H9 (cell line): ENCODE results near the gene ATXN1L. TPM values are rescaled to one million over a fixed set of nuclear protein-coding genes. Genes with fewer than 3 reads are reported as not detected.

Experiments
- DNase-seq: peaks from one replicate; pipeline ENCODE4 v3.0.0-alpha.2; 2017
- H2AFZ ChIP-seq: one replicate; pipeline ENCODE4 v1.6.1; 2013; ENCODE audit warnings: mild to moderate bottlenecking, low read length, control low read depth, moderate library complexity
- H2AK5ac ChIP-seq: 2 replicates; pipeline ENCODE4 v1.6.1; 2013; ENCODE audit warnings: low read length, control low read depth, mixed read lengths; ENCODE audit not compliant: insufficient read length
- H2BK120ac ChIP-seq: one replicate; pipeline ENCODE4 v1.6.1; 2013; ENCODE audit warnings: low read depth, mild to moderate bottlenecking, low read length, control low read depth, inconsistent platforms; ENCODE audit not compliant: poor library complexity, severe bottlenecking
- H2BK12ac ChIP-seq: 2 replicates; pipeline ENCODE4 v1.6.1; 2013; ENCODE audit warnings: low read length, control low read depth, mixed read lengths, low read depth; ENCODE audit not compliant: insufficient read length
- H2BK15ac ChIP-seq: 2 replicates; pipeline ENCODE4 v1.6.1; 2013; ENCODE audit warnings: low read depth, low read length, control low read depth
- H2BK20ac ChIP-seq: one replicate; pipeline ENCODE4 v1.6.1; 2013; ENCODE audit warnings: low read depth, mild to moderate bottlenecking, low read length, control low read depth, inconsistent platforms; ENCODE audit not compliant: poor library complexity, severe bottlenecking
- H2BK5ac ChIP-seq: 2 replicates; pipeline ENCODE4 v1.6.1; 2013; ENCODE audit warnings: low read length, control low read depth, mixed read lengths; ENCODE audit not compliant: insufficient read length
- H3K14ac ChIP-seq: 2 replicates; pipeline ENCODE4 v1.6.1; 2013; ENCODE audit warnings: low read length, control low read depth; ENCODE audit not compliant: insufficient read depth
- H3K18ac ChIP-seq: 2 replicates; pipeline ENCODE4 v1.6.1; 2013; ENCODE audit warnings: low read depth, mild to moderate bottlenecking, mixed read lengths, low read length, control low read depth; ENCODE audit not compliant: insufficient read length
- H3K23ac ChIP-seq: 2 replicates; pipeline ENCODE4 v1.6.1; 2013; ENCODE audit warnings: low read length, control low read depth, mixed read lengths, low read depth; ENCODE audit not compliant: insufficient read length
- H3K23me2 ChIP-seq: 2 replicates; pipeline ENCODE4 v1.6.1; 2013; ENCODE audit warnings: low read depth, mild to moderate bottlenecking, mixed read lengths, low read length, control low read depth; ENCODE audit not compliant: insufficient read length, poor library complexity, severe bottlenecking
- H3K27ac ChIP-seq: 2 replicates; pipeline ENCODE4 v1.5.1; 2013; ENCODE audit warnings: low read length, control low read depth, mixed read lengths, low read depth; ENCODE audit not compliant: insufficient read length
- H3K27me3 ChIP-seq: 2 replicates; pipeline ENCODE4 v1.6.1; 2013; ENCODE audit warnings: low read length, control low read depth, inconsistent platforms; ENCODE audit not compliant: insufficient read depth
- H3K4ac ChIP-seq: 2 replicates; pipeline ENCODE4 v1.6.1; 2013; ENCODE audit warnings: low read depth, mild to moderate bottlenecking, control low read depth, inconsistent platforms, low read length, moderate library complexity
- H3K4me1 ChIP-seq: 2 replicates; pipeline ENCODE4 v1.6.1; 2013; ENCODE audit warnings: low read length, control low read depth, inconsistent platforms; ENCODE audit not compliant: insufficient read depth
- H3K4me2 ChIP-seq: 2 replicates; pipeline ENCODE4 v1.6.1; 2013; ENCODE audit warnings: low read length, control low read depth, mixed read lengths; ENCODE audit not compliant: insufficient read length, insufficient read depth
- H3K56ac ChIP-seq: 2 replicates; pipeline ENCODE4 v1.6.1; 2013; ENCODE audit warnings: low read depth, mild to moderate bottlenecking, mixed read lengths, low read length, control low read depth; ENCODE audit not compliant: insufficient read length
- H3K79me1 ChIP-seq: 2 replicates; pipeline ENCODE4 v1.6.1; 2013; ENCODE audit warnings: low read depth, mild to moderate bottlenecking, moderate library complexity, low read length, control low read depth, inconsistent platforms; ENCODE audit not compliant: insufficient read depth, poor library complexity, severe bottlenecking
- H3K79me2 ChIP-seq: 2 replicates; pipeline ENCODE4 v1.6.1; 2013; ENCODE audit warnings: low read length, control low read depth, inconsistent platforms; ENCODE audit not compliant: insufficient read depth
- H3K9ac ChIP-seq: 2 replicates; pipeline ENCODE4 v1.6.1; 2013; ENCODE audit warnings: low read length, control low read depth, mixed read lengths; ENCODE audit not compliant: insufficient read length; ENCODE audit errors: extremely low read depth
- H3K9me3 ChIP-seq: one replicate; pipeline ENCODE4 v1.6.1; 2013; ENCODE audit warnings: low read depth, low read length, inconsistent platforms; ENCODE audit not compliant: control insufficient read depth
- H3T11ph ChIP-seq: one replicate; pipeline ENCODE4 v1.6.1; 2013; ENCODE audit warnings: mild to moderate bottlenecking, low read length, control low read depth, inconsistent platforms
- H4K20me1 ChIP-seq: one replicate; pipeline ENCODE4 v1.6.1; 2013; ENCODE audit not compliant: control insufficient read depth, insufficient read length, insufficient read depth
- H4K5ac ChIP-seq: 2 replicates; pipeline ENCODE4 v1.6.1; 2013; ENCODE audit warnings: low read depth, mild to moderate bottlenecking, mixed read lengths, low read length, control low read depth; ENCODE audit not compliant: insufficient read length
- H4K8ac ChIP-seq: replicated peaks from 2 replicates; pipeline ENCODE4 v1.6.1; 2013; ENCODE audit warnings: low read length, control low read depth, mixed read lengths, low read depth; ENCODE audit not compliant: insufficient read length
- H4K91ac ChIP-seq: 2 replicates; pipeline ENCODE4 v1.6.1; 2013; ENCODE audit warnings: low read depth, mild to moderate bottlenecking, moderate library complexity, mixed read lengths, low read length, control low read depth; ENCODE audit not compliant: insufficient read length
- H3K27ac Mint-ChIP-seq, 3 experiments: 2 replicates in 2 of 3; 3 replicates in 1 of 3; pipeline ENCODE4 v1.8.0; 2020 to 2021; ENCODE audit warnings: mixed read lengths in 3 of 3, mild to moderate bottlenecking in 1 of 3, moderate library complexity in 1 of 3
- H3K27me3 Mint-ChIP-seq: 2 replicates; pipeline ENCODE4 v1.8.0; 2021; ENCODE audit warnings: low read depth, mild to moderate bottlenecking, moderate library complexity, mixed read lengths
- H3K36me3 Mint-ChIP-seq, 3 experiments: 2 replicates in 2 of 3; 3 replicates in 1 of 3; pipeline ENCODE4 v1.8.0; 2020 to 2021; ENCODE audit warnings: low read depth in 3 of 3, mixed read lengths in 3 of 3; ENCODE audit not compliant: insufficient read depth in 1 of 3
- H3K4me1 Mint-ChIP-seq, 2 experiments: 2 replicates each; pipeline ENCODE4 v1.8.0; 2020; ENCODE audit warnings: mixed read lengths in 2 of 2
- H3K4me3 Mint-ChIP-seq, 2 experiments: 2 replicates in 1 of 2; 3 replicates in 1 of 2; pipeline ENCODE4 v1.8.0; 2020 to 2021; ENCODE audit warnings: mild to moderate bottlenecking in 2 of 2, mixed read lengths in 2 of 2, moderate library complexity in 1 of 2
- H3K9me3 Mint-ChIP-seq, 2 experiments: 2 replicates in 1 of 2; 3 replicates in 1 of 2; pipeline ENCODE4 v1.8.0; 2020; ENCODE audit warnings: mild to moderate bottlenecking in 2 of 2, mixed read lengths in 2 of 2, moderate library complexity in 1 of 2
- CTCF ChIP-seq: fragments of 200-600 bp; sonication (generic); conservative IDR thresholded peaks from 3 replicates; pipeline ENCODE4 v1.8.0; 2021; ENCODE audit warnings: antibody characterized with exemption, mild to moderate bottlenecking
- WGBS: extraction: QIAGEN DNeasy Blood & Tissue Kit; methylation state at CpG from one replicate; pipeline ENCODE4 v1.1.7; 2013; ENCODE audit warnings: missing lambda C conversion rate, low lambda C conversion rate, mixed read lengths; ENCODE audit not compliant: insufficient read length; ENCODE audit errors: extremely low coverage; 5-methylcytosine and 5-hydroxymethylcytosine counted together
- total RNA-seq: library from RNA; stranded (reverse); gene quantifications from 2 replicates; pipeline ENCODE4 v1.2.1, GENCODE V29; 2021

The ATXN1L gene
- total RNA-seq, 1 experiment from 2014 or later: 30.3 TPM

GRCh38 chr16:71889147-71889546 is 43.4 kb downstream of the ATXN1L start:
- no peak overlapping the region for H3K27ac Mint-ChIP-seq
- H4K5ac ChIP-seq: no peak overlapping the region
- H3K23ac ChIP-seq: no peak overlapping the region
- no peak overlapping the region for H3T11ph ChIP-seq
- no peak overlapping the region for H4K91ac ChIP-seq
- H4K20me1 ChIP-seq: no peaks in the 10 kb centered on the region
- no peak overlapping the region for H3K4ac ChIP-seq
- no peak overlapping the region for H3K4me3 Mint-ChIP-seq
- no peaks in the 10 kb centered on the region; the same call in 1 of the 2 replicates for H3K27me3 Mint-ChIP-seq
- no peak overlapping the region for H2BK120ac ChIP-seq
- H3K4me2 ChIP-seq: no peak overlapping the region
- H2BK15ac ChIP-seq: no peak overlapping the region
- H3K9ac ChIP-seq: no peak overlapping the region
- H4K8ac ChIP-seq: no peak overlapping the region
- no peaks in the 10 kb centered on the region for H3K36me3 Mint-ChIP-seq
- no peaks in the 10 kb centered on the region for H3K27me3 ChIP-seq
- no peak overlapping the region for H2AFZ ChIP-seq
- no peaks in the 10 kb centered on the region for H3K9me3 ChIP-seq
- no peak overlapping the region for H2AK5ac ChIP-seq
- no peak for TF ChIP-seq CTCF
- H3K14ac ChIP-seq: no peak overlapping the region
- H3K79me2 ChIP-seq: no peaks in the 10 kb centered on the region
- H3K9me3 Mint-ChIP-seq: no peaks in the 10 kb centered on the region
- H3K18ac ChIP-seq: no peak overlapping the region
- H3K23me2 ChIP-seq: peaks cover 5% of the 10 kb centered on the region
- H2BK12ac ChIP-seq: no peak overlapping the region
- no peaks in the 10 kb centered on the region for H3K79me1 ChIP-seq
- no peak for DNase-seq
- no peaks in the 10 kb centered on the region for H3K4me1 ChIP-seq
- H3K4me1 Mint-ChIP-seq: peaks cover 11 to 15% of the 10 kb centered on the region in 2 experiments
- WGBS: no CpG with 5 or more reads among the region's 3 CpGs
- no peak overlapping the region for H3K27ac ChIP-seq
- H2BK20ac ChIP-seq: no peak overlapping the region
- H3K56ac ChIP-seq: no peak overlapping the region
- no peak overlapping the region for H2BK5ac ChIP-seq
